Stimulated activated CD4-positive, alpha-beta T cell treated with anti-CD3 and anti-CD28 coated beads, Interleukin-2, amount 100 ng/mL, for 24 hours (primary cell): ENCODE results near the gene DNTT.
A peak's percentile ranks its signal among the peaks of the same experiment; 100 is the strongest.
"Not testable (repeated sequence)": the region's sequence is repeated elsewhere in the genome, so short reads cannot be mapped to it uniquely, and the experiment has no call there.

ENCODE experiments used
- DNase-seq, 2 donors: peaks; one replicate each; pipeline ENCODE4 v3.0.0-alpha.2; 2020

DNTT gene

GRCh38 chr10:96276831-96277230 lies 27.4 kb upstream of the DNTT start:
- no peak for DNase-seq

GRCh38 chr10:96279191-96279641 lies 25.0 kb upstream of the DNTT start:
- DNase-seq = no peak

- DNase-seq = no peak
Measured at GRCh38 chr10:96280859-96281258, 23.4 kb upstream of the DNTT start.

- DNase-seq = no peak
Measured at GRCh38 chr10:96281444-96282029, 22.7 kb upstream of the DNTT start.

DNA sequence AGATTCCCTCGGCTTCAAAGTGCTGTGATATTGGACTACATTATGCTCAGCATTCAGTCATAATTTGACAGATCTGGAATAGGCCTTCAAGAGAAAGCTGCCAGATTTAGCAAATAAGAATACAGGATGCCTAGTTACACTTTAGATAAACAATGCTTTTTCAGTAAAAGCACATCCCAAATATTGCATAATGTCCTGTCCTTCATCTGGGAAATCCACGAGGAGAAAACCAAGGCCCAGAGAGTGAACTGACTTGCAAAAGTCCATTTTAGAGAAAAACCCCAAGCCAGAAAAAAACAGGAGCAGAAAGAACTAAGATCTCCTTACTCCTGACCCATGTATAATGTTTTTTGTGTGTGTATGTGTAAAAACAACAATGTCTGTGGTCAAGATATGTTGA lies 20.9 kb upstream of the DNTT start:
- DNase-seq = no peak

DNA sequence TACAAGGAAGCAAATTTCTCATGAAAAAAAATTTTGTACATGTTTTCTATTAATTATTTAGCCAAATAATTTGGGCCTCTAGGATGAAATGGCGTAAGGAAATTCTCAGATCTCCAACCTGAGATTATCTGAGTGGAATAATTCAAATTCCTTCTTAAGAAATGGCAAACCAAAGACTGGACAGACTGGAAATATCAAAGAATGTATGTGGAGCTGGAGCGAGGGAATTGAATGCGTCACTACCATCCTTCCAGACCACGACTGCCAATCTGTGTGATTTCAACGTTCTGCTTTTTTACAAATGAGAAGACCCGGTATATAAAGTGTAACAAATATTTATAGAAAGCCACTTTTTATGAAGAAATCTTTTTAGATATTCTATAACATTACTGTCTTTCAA lies 20.5 kb upstream of the DNTT start:
- no peak for DNase-seq

- DNase-seq = no peak
Measured at GRCh38 chr10:96285331-96285752, 18.9 kb upstream of the DNTT start.

DNA sequence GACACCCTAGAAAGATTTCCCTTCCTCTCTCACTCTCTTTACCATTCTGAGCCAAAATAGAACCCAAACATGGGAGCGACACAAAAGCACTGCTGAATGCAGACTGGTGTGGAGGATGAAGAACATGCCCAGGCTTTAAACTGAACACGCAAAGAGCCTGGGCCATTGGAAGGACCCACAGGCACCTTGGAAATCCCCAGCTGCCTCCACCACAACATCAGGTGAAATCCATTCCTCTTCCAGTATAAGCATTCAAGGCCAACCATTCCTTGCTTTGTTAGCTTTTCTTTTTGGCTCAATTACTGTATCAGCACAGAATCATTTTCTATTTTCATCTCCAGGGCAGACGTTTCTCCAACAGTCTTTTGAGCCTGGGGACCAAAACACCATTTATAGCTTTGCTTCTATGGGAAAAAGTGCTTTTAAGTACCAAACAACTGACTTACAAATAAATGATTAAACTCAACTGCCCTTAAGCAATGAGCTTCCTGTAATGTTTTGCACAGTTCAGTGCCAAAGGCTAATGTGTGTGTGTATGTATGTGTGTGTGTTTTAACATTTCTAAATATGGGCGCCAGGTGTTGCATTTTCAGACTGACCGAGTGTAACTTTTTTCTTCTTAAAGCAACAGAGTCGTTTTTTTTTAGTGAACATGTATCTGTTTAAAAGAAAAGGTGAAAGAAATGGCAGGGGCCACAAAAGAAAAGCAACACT lies 16.7 kb upstream of the DNTT start:
- no peak for DNase-seq

- no peak for DNase-seq
Measured at GRCh38 chr10:96288151-96288621, 16.0 kb upstream of the DNTT start.

DNA sequence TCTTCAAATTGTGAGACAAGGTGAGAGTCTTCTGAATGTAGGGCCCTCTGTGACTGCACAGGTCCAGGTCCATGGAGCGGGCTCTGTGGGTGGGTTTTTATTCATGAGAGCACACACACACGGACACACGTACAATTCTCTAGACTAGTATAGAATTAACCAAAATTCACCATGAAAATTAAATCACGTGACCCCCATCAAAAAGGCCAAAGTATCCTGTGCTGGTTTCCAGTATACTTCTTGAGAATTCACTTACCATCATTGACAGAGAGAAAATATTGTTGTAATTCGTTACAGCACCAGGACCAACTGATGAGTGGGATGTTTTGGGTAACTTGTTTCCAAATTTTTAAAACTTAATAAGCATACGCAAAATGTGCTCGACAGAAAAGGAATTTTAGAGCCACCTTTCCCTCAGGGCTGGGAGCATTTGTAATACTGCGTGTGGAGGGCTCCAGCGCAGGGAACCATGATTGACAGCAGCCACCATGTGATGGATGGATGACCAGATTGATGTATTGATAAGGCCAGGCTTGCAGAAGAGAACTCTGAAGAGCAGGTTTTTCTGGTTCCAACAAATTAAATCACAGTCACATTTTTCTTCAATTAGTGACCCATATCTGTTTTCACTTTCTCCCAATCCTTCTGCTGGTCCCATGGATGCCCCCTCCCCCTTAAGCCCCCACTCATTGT lies 14.9 kb upstream of the DNTT start:
- no peak for DNase-seq

- DNase-seq = no peak
Measured at GRCh38 chr10:96290368-96291133, 13.7 kb upstream of the DNTT start.

- no peak for DNase-seq
Measured at GRCh38 chr10:96292971-96293920, 11.0 kb upstream of the DNTT start.

- DNase-seq = no peak
Measured at GRCh38 chr10:96295475-96295874, 8.8 kb upstream of the DNTT start.

GRCh38 chr10:96297486-96297885 lies 6.7 kb upstream of the DNTT start:
- DNase-seq = no peak

GRCh38 chr10:96298362-96298761 lies 5.9 kb upstream of the DNTT start:
- DNase-seq = no peak

DNA sequence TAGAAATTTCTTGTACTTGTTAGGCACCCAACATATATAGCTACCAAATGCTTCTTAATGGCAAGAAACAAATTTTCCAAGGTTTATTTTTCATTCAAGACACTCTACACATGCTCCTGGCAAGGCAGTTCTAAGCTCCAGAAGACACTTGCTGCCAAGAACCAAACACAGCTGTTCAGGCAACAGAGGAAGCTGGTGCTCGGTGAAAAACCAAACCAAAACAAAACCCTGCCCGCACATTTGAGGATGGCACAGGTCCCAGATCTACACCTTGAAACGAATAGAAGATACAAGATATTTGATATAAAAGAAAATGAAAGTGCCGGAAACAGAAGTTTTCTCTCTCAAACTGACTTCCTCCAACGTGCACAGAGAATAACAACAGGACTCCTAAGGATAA lies 4.9 kb upstream of the DNTT start:
- no peak for DNase-seq

DNA sequence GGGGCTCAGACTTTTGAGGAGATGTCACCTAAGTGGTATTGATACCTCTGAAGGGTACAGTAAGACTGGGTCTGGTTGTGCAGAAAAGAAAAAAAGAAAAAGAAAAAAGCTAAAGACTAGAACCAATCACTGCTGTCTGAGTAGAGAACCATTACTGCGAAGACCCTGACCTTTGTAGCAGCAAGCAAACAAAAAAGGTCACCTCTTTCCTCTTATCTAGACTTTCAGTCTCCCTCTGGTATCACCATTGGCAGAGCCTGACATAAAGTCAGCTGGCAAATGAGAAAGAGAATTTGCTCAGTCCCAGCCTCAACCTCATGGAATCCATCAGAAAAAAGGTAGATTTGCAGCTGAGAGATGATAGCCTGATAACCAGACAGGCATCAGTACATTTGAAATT lies 2.6 kb upstream of the DNTT start:
- no peak for DNase-seq

- DNase-seq = no peak
Measured at GRCh38 chr10:96305019-96305418, 785 bp downstream of the DNTT start.

GRCh38 chr10:96306516-96306915 lies 2.3 kb downstream of the DNTT start:
- DNase-seq = peak in 1 of 2 donors; percentile 25

- DNase-seq = not testable (repeated sequence)
Measured at GRCh38 chr10:96308854-96309253, 4.6 kb downstream of the DNTT start.

DNA sequence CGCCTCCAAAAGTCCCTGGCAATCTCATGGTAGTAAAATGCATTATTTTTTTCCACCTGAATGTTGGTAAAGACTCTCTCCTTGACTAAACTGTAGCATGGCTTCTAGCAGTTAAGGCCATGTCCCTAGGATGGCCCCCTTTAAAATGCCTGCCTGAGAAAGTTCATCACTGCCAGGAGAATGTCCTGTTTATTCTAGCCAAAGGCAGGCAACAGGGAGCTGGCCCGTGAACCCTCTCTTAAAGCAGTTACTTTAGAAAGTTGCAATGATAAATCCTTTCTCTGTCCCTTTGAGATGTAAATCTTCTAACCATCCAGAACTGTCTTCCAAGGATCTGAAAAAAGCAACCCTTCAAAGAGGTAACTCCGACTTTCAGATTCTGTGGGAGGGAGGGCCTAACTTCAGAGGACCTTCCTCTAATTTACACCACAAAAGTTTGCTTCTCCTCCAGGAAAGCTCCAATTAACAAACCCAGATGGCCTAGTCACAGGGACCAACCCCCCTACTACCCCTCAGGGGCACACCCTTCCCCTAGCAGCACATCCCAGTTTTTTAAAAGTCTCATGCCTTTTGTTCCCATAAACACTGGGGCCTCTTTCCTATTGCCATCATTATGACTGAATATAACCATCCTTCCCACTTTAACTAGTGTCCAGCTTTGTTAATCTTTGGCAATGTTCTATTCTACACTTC lies 5.5 kb downstream of the DNTT start:
- no peak for DNase-seq

DNA sequence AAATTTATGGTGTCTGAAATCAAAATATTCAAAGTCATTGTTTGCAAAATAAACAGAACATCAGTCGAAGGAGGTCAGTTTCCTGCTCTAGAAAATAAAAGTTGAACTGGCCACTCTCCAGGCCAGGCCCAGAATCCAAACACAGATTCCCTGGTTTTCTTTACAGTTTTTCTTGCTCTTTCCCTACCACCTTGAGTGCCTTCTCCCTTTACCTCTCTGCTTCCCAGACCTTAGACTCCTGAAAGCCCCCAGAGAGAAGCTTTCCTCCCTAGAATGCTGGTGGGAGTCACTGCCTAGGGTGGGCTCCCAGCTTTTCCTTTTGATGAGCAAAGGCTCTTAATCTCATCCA lies 6.1 kb downstream of the DNTT start:
- no peak for DNase-seq
